Activated CD4-positive, alpha-beta T cell treated with anti-CD3 and anti-CD28 coated beads for 4 hours (primary cell): ENCODE measurements around the gene NIPAL3.
"Not testable (repeated sequence)": the region's sequence is repeated elsewhere in the genome, so short reads cannot be mapped to it uniquely, and the experiment has no call there.

Experiments
- DNase-seq, 2 donors: peaks; one replicate each; pipeline ENCODE4 v3.0.0-alpha.2; 2020

The NIPAL3 gene

DNA sequence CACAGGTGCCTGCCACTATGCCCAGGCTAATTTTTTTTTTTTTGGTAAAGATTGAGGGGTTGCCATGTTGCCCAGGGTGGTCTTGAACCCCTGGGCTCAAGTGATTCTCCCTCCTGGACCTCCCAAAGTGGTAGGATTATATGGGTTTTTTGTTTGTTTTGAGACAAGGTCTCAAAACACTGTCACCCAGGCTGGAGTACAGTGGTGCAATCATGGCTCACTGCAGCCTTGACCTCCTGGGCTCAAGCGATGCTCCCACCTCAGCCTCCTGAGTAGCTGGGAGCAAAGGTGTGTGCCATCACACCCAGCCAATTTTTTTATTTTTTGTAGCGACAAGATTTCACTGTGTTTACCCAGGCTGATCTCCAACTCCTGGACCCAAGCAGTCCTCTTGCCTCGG lies 78.2 kb downstream of the NIPAL3 start:
- DNase-seq: no peak

DNA sequence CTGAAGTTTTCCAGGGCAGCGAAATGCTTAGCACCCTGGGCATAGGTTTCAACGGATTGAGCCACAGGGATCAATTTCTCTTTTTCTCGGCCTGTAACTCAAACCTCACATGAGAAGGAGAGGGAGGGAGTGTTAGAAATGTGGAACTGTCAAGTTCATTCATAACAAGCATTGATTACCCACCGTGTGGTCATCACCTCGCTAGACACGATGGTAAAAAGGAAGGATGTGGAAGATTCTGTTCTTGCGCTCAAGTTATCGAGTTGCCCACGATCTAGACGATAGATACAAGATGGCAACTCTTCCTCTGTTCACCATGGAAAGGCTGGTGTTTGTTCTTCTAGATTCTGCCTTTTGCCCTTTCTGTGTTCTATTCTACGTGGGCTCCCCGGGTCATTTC lies 83.0 kb downstream of the NIPAL3 start:
- DNase-seq: no peak

DNA sequence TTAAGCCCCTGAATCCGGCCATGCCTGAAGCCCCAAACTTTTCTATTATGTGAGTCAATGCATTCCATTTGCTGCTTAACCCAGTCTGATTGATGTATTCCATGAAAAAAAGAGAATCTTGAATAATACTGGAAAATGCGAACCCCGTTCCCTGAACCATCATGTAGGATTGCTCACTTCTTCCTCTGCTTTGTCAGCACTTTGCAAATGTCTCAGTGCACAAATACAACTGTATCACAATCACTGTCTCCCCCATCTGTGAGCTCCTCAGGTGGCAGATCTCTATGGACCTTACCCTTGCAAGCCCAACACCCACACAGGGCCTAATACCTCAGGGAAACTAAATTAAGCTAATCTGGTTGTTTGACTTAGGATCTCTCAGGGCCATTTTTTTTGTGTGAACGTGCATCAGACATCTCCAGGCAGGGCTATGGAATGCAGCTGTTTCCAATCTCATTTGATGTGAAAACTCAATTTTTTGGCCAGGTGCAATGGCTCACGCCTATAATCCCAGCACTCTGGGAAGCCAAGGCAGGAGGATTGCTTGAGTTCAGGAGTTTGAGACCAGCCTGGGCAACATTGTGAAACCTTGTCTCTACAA lies 84.9 kb downstream of the NIPAL3 start:
- no peak for DNase-seq

DNA sequence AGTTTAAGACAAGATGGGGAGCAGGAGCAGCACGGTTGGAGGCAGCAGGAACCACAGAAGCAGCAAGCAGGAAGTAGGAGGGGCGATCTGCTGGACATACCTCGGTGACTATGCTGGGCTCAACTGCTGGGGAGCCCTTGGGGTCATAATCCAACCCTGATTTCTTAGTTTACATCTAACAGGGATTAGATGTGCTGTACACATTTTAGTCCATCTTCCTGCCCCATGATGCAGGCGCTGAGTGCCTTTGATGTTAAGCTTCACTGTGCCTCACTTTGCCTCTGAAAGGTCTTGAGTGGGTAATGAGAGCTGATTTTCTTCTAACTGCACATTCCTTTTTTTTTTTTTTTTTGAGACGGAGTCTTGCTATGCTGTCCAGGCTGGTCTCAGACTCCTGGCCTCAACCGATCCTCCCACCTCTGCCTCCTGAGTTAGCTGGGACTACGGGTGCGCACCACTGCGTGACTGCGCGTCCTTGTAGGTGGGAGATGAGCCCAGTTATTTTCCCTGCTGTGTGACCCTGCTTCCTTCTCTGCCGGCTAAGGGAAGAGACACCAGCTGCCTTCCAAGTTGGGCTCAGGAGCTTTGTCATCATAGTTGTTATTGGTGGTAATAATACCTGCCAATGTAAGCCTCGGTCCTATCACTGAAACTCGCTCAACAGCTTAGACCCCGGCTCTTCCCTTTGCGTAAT lies 85.9 kb downstream of the NIPAL3 start:
- DNase-seq: peak in 1 of 2 donors; percentile 33

- peak; percentile 75 to 80 for DNase-seq
Observed at GRCh38 chr1:24502065-24502708, 86.6 kb downstream of the NIPAL3 start.

DNA sequence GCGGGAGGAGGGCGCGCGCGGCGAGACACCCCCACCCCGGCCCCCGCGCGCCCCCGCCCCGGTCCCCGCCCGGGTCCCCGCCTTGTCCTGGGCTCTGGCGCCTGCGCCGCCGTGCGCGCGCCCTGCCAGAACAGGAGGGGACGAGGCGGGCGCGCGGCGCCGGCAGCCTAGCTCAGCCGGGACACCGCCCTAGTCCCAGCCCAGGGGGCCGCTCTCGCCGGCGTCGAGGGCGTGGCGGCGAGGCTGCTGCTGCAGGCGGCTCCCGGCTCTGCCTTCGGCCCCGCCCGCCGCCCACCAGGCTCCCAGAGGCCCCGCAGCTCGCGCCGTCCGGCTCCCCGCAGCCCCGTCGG lies 87.1 kb downstream of the NIPAL3 start, which contains the start of gene RCAN3:
TSS of gene RCAN3 (plus strand) at position 128 of the 350 bp plus-strand sequence. CDS start 11,537 bp downstream, outside the sequence.
- DNase-seq: peak; percentile 82 to 87

- DNase-seq: peak in 1 of 2 donors; percentile 14
Observed at GRCh38 chr1:24503059-24503751, 87.6 kb downstream of the NIPAL3 start.

- peak in 1 of 2 donors; percentile 10 for DNase-seq
Observed at GRCh38 chr1:24503870-24504523, 88.4 kb downstream of the NIPAL3 start.

- DNase-seq: no peak
Observed at GRCh38 chr1:24504560-24504959, 89.0 kb downstream of the NIPAL3 start.

GRCh38 chr1:24505816-24506215 lies 90.2 kb downstream of the NIPAL3 start:
- DNase-seq: no peak

- DNase-seq: peak in 1 of 2 donors; percentile 18
Observed at GRCh38 chr1:24506691-24507381, 91.2 kb downstream of the NIPAL3 start.

GRCh38 chr1:24507405-24507804 lies 91.8 kb downstream of the NIPAL3 start:
- no peak for DNase-seq

DNA sequence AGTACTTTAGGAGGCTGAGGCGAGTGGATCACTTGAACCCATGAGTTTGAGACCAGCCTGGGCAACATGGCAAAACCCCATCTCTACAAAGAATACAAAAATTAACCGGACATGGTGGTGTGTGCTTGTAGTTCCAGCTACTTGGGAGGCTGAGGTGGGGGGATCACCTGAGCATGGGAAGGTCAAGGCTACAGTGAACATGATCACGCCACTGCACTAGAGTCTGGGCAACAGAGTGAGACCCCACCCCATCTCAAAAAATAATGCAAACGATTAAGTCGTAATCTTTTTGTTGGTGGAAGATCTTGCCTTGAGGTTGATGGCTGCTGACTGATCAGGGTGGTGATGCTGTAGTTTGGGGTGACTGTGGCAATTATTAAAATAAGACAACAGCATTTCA lies 93.3 kb downstream of the NIPAL3 start:
- DNase-seq: no peak

DNA sequence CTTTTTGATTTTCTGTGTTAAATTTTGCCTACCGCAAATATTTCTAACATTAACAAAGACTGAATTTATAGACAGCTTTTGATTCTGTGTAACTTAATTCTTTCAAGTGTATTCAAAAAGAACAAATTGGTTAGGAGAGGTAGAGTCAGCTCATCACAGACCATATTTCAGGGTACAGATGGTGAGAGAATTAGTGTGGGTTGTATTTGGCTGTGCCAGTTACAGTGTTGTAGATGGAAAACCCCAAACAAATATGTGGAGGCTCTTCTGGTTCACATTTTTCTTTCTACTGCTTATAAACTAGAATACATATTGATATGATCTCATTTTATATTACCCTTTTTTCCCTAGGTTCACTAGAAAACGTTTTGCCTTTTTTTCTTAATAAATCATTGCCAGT lies 98.1 kb downstream of the NIPAL3 start:
- no peak for DNase-seq

GRCh38 chr1:24514946-24515345 lies 99.3 kb downstream of the NIPAL3 start:
- no peak for DNase-seq

DNA sequence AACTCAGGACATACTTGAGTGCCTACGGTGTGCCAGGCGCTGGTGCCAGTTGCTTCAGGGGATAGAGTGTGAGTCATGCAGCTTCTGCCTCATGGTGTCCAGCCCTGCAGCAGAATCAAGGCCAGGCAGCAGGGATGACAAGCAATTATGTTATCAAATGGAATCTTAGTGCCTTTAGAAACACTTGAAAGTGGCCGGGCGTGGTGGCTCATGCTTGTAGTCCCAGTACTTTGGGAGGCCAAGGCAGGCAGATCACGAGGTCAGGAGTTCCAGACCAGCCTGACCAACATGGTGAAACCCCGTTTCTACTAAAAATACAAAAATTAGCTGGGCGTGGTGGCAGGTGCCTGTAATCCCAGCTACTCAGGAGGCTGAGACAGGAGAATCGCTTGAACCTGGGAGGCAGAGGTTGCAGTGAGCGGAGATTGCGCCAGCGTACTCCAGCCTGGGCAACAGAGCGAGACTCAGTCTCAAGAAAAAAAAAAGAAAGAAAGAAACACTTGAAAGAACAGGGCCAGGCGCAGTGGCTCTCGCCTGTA lies 100.1 kb downstream of the NIPAL3 start:
- not testable (repeated sequence) for DNase-seq

- no peak for DNase-seq
Observed at GRCh38 chr1:24516506-24516905, 100.9 kb downstream of the NIPAL3 start.

DNA sequence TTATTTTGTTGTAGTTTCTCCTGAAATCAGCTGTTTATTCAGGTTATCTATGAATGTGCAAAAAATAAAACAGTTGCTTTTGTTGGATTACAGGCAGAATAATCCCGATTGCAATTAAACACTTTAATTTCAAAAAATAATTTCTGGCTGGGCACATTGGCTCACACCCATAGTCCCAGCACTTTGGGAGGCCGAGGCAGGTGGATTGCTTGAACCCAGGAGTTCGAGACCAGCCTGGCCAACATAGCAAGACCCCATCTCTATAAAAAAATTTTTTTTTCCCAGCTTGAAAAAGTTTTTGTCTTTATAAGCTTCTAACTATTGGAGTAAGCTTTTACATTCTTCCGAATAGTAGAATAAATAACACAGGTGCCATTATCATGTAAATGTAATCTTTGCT lies 102.3 kb downstream of the NIPAL3 start:
- no peak for DNase-seq

DNA sequence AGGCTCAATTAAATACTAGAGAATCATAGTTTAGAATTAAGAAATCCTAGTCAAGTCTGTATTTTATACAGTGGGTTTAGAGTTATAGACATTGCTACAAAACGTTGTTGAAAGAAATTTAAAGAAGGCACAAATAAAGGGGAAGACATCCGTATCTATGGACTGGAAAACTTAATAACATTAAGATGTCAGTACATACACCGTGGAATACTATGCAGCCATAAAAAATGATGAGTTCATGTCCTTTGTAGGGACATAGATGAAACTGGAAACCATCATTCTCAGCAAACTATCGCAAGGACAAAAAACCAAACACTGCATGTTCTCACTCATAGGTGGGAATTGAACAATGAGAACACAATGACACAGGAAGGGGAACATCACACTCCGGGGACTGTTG lies 104.7 kb downstream of the NIPAL3 start:
- not testable (repeated sequence) for DNase-seq
